BJ (cell line): ENCODE measurements around the gene RAB3GAP2. TPM values are rescaled to one million over a fixed set of nuclear protein-coding genes. Genes with fewer than 3 reads are reported as not detected.

ENCODE experiments used
- CTCF ChIA-PET: fragments of 350-600 bp; formaldehyde crosslinking; extraction: SDS; loops from one replicate; lab custom pipeline; 2021; ENCODE audit warnings: antibody characterized with exemption, inconsistent platforms; lab: Yijun Ruan, JAX
- POLR2A ChIA-PET: fragments of 300-600 bp; sonication (Branson Sonifier 250); formaldehyde crosslinking; extraction: SDS; loops from one replicate; lab custom pipeline; 2021; ENCODE audit warnings: antibody characterized with exemption; lab: Charles Lee
- DNase-seq: peaks from one replicate; pipeline ENCODE4 v3.0.0-alpha.2; 2011; ENCODE audit warnings: low read depth
- H3K27me3 ChIP-seq: 2 replicates; pipeline ENCODE4 v1.6.0; 2011; ENCODE audit warnings: low read length; ENCODE audit not compliant: control insufficient read depth, insufficient read depth
- H3K36me3 ChIP-seq: 2 replicates; pipeline ENCODE4 v1.5.1; 2011; ENCODE audit warnings: low read length; ENCODE audit not compliant: control insufficient read depth, insufficient read depth
- H3K4me3 ChIP-seq: 2 replicates; pipeline ENCODE4 v1.5.1; 2011; ENCODE audit warnings: low read depth, mild to moderate bottlenecking, control low read depth, low read length
- CTCF ChIP-seq: IDR thresholded peaks from 2 replicates; pipeline ENCODE4 v1.5.1; 2011; ENCODE audit warnings: low read depth, mild to moderate bottlenecking, control low read depth, inconsistent platforms, low read length, moderate library complexity; ENCODE audit not compliant: insufficient read depth
- polyA minus RNA-seq: library from RNA; depleted of rRNA, polyadenylated mRNA; stranded (reverse); fragments of >200 nt; gene quantifications from 2 replicates; pipeline ENCODE4 v1.2.3, GENCODE V29; 2011; rRNA and poly(A)+ RNA removed
- polyA plus RNA-seq: library from polyadenylated mRNA; depleted of rRNA; stranded (reverse); fragments of >200 nt; gene quantifications from 2 replicates; pipeline ENCODE4 v1.2.3, GENCODE V29; 2011; rRNA removed

Gene RAB3GAP2
- polyA plus RNA-seq (25.1 and 50.0 TPM in 2 replicates), polyA minus RNA-seq (43.9 and 64.5 TPM in 2 replicates)

GRCh38 chr1:220272047-220272840, at the start of gene RAB3GAP2:
RAB3GAP2 (minus strand) TSS chr1:220272453; CDS start chr1:220272337, 116 bp downstream.
- ChIA-PET POLR2A (no interaction called here), CTCF (interaction anchor here (0.5 to 1.3 kb wide), 3 partner anchors 10 to 505 kb away, joined by 3 to 4 read pairs (median 3); no protein-coding TSS in a partner anchor)
- H3K36me3 ChIP-seq = no peaks in the 10 kb centered on the region
- peak within 1 kb of the TSS; percentile 91 for H3K4me3 ChIP-seq
- TF ChIP-seq CTCF = no peak
- DNase-seq = peak; percentile 49
- 0 out of 2 replicates have a peak, but pooled peaks cover 1% of the 10 kb centered on the region for H3K27me3 ChIP-seq

- H3K27me3 ChIP-seq = no peaks in the 10 kb centered on the region
- H3K4me3 ChIP-seq = no peak overlapping the region
- CTCF ChIA-PET = no interaction called here
- no peaks in the 10 kb centered on the region for H3K36me3 ChIP-seq
- POLR2A ChIA-PET = no interaction called here
- no peak for TF ChIP-seq CTCF
- no peak for DNase-seq
These were observed 49.5 kb upstream of the RAB3GAP2 start for GRCh38 chr1:220321758-220322157.

GRCh38 chr1:220320709-220321108, 48.5 kb upstream of the RAB3GAP2 start:
- POLR2A ChIA-PET = interaction anchor here (0.6 kb wide), 1 partner anchor 12 kb away, joined by 3 read pairs; no protein-coding TSS in a partner anchor
- no peak for DNase-seq
- Histone ChIP-seq H3K4me3 (no peak overlapping the region), H3K27me3 (no peaks in the 10 kb centered on the region), H3K36me3 (no peaks in the 10 kb centered on the region)
- CTCF ChIA-PET = no interaction called here
- TF ChIP-seq CTCF = no peak

GRCh38 chr1:220318673-220319072, 46.4 kb upstream of the RAB3GAP2 start:
- TF ChIP-seq CTCF = no peak
- CTCF ChIA-PET = no interaction called here
- POLR2A ChIA-PET = no interaction called here
- Histone ChIP-seq H3K36me3 (no peaks in the 10 kb centered on the region), H3K27me3 (no peaks in the 10 kb centered on the region), H3K4me3 (no peak overlapping the region)
- DNase-seq = no peak

- TF ChIP-seq CTCF = no peak
- Histone ChIP-seq H3K36me3 (no peaks in the 10 kb centered on the region), H3K27me3 (no peaks in the 10 kb centered on the region), H3K4me3 (no peak overlapping the region)
- no peak for DNase-seq
- POLR2A ChIA-PET = no interaction called here
- CTCF ChIA-PET = interaction anchor here (1.3 kb wide), 1 partner anchor 21 kb away, joined by 3 read pairs; no protein-coding TSS in a partner anchor
These were observed 44.9 kb upstream of the RAB3GAP2 start for GRCh38 chr1:220317161-220317560.
